OCI-LY7 (cell line): Measurements from ENCODE around the gene CLSTN1. TPM values are rescaled to one million over a fixed set of nuclear protein-coding genes. Genes with fewer than 3 reads are reported as not detected.

ENCODE experiments used
- BruUV-seq: library from RNA; stranded (reverse); fragments of 400-500 nt; replicated peaks from 2 replicates; lab custom pipeline; 2021; lab: Mats Ljungman, UMichigan
- CTCF ChIA-PET: fragments of 300-600 bp; sonication (Branson Sonifier 250); formaldehyde crosslinking; loops from one replicate; lab custom pipeline; 2022; ENCODE audit warnings: antibody characterized with exemption; ENCODE audit not compliant: unreplicated experiment; lab: Charles Lee
- POLR2A ChIA-PET: fragments of 300-600 bp; sonication (Branson Sonifier 250); formaldehyde crosslinking; loops from one replicate; lab custom pipeline; 2022; ENCODE audit warnings: antibody characterized with exemption; lab: Charles Lee
- DNase-seq: peaks from one replicate; pipeline ENCODE4 v3.0.0-alpha.2; 2015; ENCODE audit warnings: low spot score
- H2AFZ ChIP-seq: fragments of 200-600 bp; sonication (generic), shearing (Covaris generic); 2 replicates; pipeline ENCODE4 v1.6.1; 2014; ENCODE audit warnings: mild to moderate bottlenecking, antibody characterized with exemption, low read length, moderate library complexity
- H3K27ac ChIP-seq: fragments of 200-600 bp; sonication (generic); 2 replicates; pipeline ENCODE4 v1.5.1; 2014; ENCODE audit warnings: mixed run types, low read depth, mild to moderate bottlenecking, moderate library complexity, low read length, inconsistent platforms; ENCODE audit not compliant: poor library complexity, severe bottlenecking
- H3K36me3 ChIP-seq: fragments of 200-600 bp; sonication (generic); 2 replicates; pipeline ENCODE4 v1.6.1; 2014; ENCODE audit warnings: mild to moderate bottlenecking, antibody characterized with exemption, low read length, moderate library complexity, mixed read lengths; ENCODE audit not compliant: insufficient read depth
- H3K4me1 ChIP-seq: fragments of 200-600 bp; sonication (generic); 2 replicates; pipeline ENCODE4 v1.5.1; 2014; ENCODE audit warnings: mild to moderate bottlenecking, low read length; ENCODE audit not compliant: insufficient read depth, poor library complexity, severe bottlenecking
- H3K4me2 ChIP-seq: fragments of 200-600 bp; sonication (generic); 2 replicates; pipeline ENCODE4 v1.6.1; 2014; ENCODE audit warnings: mild to moderate bottlenecking, low read length
- H3K4me3 ChIP-seq: fragments of 200-600 bp; sonication (generic); 2 replicates; pipeline ENCODE4 v1.5.1; 2014; ENCODE audit warnings: mild to moderate bottlenecking, low read depth, low read length; ENCODE audit not compliant: poor library complexity, severe bottlenecking
- H3K79me2 ChIP-seq: fragments of 200-600 bp; sonication (generic); 2 replicates; pipeline ENCODE4 v1.6.1; 2016; ENCODE audit warnings: low read depth, mild to moderate bottlenecking, low read length, moderate library complexity, mixed read lengths; ENCODE audit not compliant: insufficient read depth
- H3K9me2 ChIP-seq: fragments of 200-600 bp; sonication (generic); 2 replicates; pipeline ENCODE4 v1.6.1; 2016; ENCODE audit warnings: mild to moderate bottlenecking, low read length, mixed read lengths; ENCODE audit not compliant: insufficient read depth
- H3K9me3 ChIP-seq: fragments of 200-600 bp; sonication (generic); 2 replicates; pipeline ENCODE4 v1.6.1; 2014; ENCODE audit warnings: mild to moderate bottlenecking, mixed run types, low read length, mixed read lengths
- H4K20me1 ChIP-seq: fragments of 200-600 bp; sonication (generic); 2 replicates; pipeline ENCODE4 v1.6.1; 2014; ENCODE audit warnings: mild to moderate bottlenecking, antibody characterized with exemption, low read length, moderate library complexity, mixed read lengths; ENCODE audit not compliant: insufficient read depth
- EZH2phosphoT487 ChIP-seq: fragments of 200-600 bp; sonication (generic); IDR thresholded peaks from 2 replicates; pipeline ENCODE4 v1.6.1; 2018; ENCODE audit warnings: low read depth, borderline replicate concordance, mild to moderate bottlenecking, mixed run types, antibody characterized with exemption, low read length, moderate library complexity, mixed read lengths
- intact Hi-C: fragments of 100-400 bp; cut with micrococcal nuclease; formaldehyde crosslinking; loops from one replicate; pipeline ENCODE4 v1.10.0; 2022; ENCODE audit not compliant: unreplicated experiment
- total RNA-seq, 2 experiments: library from RNA; depleted of rRNA in 1 of 2; stranded (reverse); fragments of >200 nt in 1 of 2; shearing (Covaris generic) in 1 of 2; gene quantifications; 2 replicates each; pipeline ENCODE4 v1.2.3, GENCODE V29; 2014 to 2022
- TF ChIP-seq, protein P1 (sequence below): fragments of 200-600 bp; sonication (generic); conservative IDR thresholded peaks from 2 replicates; pipeline ENCODE4 v1.5.1; 2014; ENCODE audit warnings: mild to moderate bottlenecking, antibody characterized with exemption, low read length, moderate library complexity, mixed read lengths

Gene CLSTN1
- total RNA-seq, 2 experiments from 2014 or later: 58.6 to 124 TPM

DNA sequence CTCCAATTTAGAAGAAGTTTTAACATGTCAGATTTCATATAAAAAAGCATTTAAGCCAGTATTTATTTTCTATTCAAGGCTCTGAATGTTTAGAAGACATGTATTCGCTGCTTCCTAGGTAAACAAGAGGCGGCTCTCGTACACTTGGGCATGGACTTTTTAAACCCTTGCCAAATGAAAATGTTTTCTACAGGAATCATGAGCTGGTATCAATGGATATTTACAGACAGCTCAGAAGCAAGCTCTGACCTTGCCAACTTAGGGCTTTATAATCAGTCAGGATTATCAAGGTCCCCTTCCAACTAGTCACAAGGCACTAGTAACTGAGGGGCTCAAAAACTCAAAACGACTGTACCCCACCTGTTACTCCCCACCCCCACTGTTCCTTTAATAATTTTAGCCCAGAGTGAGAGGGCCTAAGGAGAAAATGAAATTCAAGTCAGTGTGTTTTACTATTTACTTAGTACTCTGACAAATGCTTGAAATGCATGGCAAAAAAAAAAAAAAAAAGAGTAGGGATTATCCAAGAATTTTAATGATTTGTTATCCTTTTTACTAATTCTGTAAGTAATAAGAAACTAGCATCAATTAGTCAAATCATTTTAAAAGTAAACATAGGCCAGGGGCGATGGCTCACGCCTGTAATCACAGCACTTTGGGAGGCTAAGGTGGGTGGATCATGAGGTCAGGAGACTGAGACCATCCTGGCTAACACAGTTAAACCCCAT lies 12.4 kb downstream of the CLSTN1 start:
- POLR2A ChIA-PET: interaction anchor here (0.7 to 1.1 kb wide), 2 partner anchors 10 to 11 kb away, joined by 3 to 5 read pairs; no protein-coding TSS in a partner anchor
- peaks cover 5% of the 10 kb centered on the region; the same call in 1 of the 2 replicates for H4K20me1 ChIP-seq
- CTCF ChIA-PET: no interaction called here

DNA sequence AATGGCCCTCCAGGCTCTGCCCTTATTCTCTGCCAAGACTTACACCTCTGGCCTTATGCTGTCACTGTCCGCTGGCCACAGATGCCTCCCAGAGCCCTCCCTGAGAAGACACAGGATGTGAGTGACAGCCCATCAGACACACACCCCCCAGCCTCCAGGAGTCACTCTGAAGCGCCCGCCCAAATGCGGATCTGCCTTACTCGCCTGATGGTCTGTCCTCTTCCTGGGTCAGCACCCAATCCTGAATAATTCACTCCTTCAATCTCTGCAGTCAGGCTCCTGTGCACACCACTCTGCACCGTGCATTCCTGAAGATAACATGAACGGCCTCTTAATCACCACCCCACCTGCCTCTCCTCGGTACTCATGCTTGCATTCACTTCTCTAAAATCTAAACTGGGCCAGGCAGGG lies 14.7 kb downstream of the CLSTN1 start:
- Histone ChIP-seq H3K36me3 (peaks cover 33% of the 10 kb centered on the region), H3K9me3 (no peaks in the 10 kb centered on the region), H3K4me1 (peaks cover 44% of the 10 kb centered on the region), H3K79me2 (peaks cover 97% of the 10 kb centered on the region), H3K4me3 (no peak overlapping the region), H2AFZ (no peak overlapping the region), H3K27ac (no peak overlapping the region), H3K4me2 (peak overlapping the region; percentile 30; the same call in 1 of the 2 replicates), H4K20me1 (peaks cover 5% of the 10 kb centered on the region; the same call in 1 of the 2 replicates), H3K9me2 (no peaks in the 10 kb centered on the region)
- BruUV-seq: no TSS peak
- intact Hi-C loops: no loop called here
- no peak for TF ChIP-seq EZH2phosphoT487
- TF ChIP-seq, protein P1, sequence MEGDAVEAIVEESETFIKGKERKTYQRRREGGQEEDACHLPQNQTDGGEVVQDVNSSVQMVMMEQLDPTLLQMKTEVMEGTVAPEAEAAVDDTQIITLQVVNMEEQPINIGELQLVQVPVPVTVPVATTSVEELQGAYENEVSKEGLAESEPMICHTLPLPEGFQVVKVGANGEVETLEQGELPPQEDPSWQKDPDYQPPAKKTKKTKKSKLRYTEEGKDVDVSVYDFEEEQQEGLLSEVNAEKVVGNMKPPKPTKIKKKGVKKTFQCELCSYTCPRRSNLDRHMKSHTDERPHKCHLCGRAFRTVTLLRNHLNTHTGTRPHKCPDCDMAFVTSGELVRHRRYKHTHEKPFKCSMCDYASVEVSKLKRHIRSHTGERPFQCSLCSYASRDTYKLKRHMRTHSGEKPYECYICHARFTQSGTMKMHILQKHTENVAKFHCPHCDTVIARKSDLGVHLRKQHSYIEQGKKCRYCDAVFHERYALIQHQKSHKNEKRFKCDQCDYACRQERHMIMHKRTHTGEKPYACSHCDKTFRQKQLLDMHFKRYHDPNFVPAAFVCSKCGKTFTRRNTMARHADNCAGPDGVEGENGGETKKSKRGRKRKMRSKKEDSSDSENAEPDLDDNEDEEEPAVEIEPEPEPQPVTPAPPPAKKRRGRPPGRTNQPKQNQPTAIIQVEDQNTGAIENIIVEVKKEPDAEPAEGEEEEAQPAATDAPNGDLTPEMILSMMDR: no peak
- ChIA-PET POLR2A (interaction anchor here (0.5 to 1.2 kb wide), 2 partner anchors 41 to 201 kb away, joined by 3 read pairs; no protein-coding TSS in a partner anchor), CTCF (no interaction called here)
- peak; percentile 50 for DNase-seq

More for the DNA sequence above, 12.4 kb downstream of the CLSTN1 start:
- peaks cover 97% of the 10 kb centered on the region for H3K79me2 ChIP-seq
- H3K4me2 ChIP-seq: no peak overlapping the region
- intact Hi-C loops: no loop called here
- no peak overlapping the region for H3K27ac ChIP-seq
- H3K36me3 ChIP-seq: peaks cover 38% of the 10 kb centered on the region
- no peak for DNase-seq
- no peak overlapping the region for H2AFZ ChIP-seq
- TF ChIP-seq, protein P1: no peak
- TF ChIP-seq EZH2phosphoT487: no peak
- H3K4me3 ChIP-seq: no peak overlapping the region
- H3K4me1 ChIP-seq: peaks cover 47% of the 10 kb centered on the region
- no peaks in the 10 kb centered on the region for H3K9me2 ChIP-seq
- TSS peak; percentile 9 for BruUV-seq
- H3K9me3 ChIP-seq: no peaks in the 10 kb centered on the region

DNA sequence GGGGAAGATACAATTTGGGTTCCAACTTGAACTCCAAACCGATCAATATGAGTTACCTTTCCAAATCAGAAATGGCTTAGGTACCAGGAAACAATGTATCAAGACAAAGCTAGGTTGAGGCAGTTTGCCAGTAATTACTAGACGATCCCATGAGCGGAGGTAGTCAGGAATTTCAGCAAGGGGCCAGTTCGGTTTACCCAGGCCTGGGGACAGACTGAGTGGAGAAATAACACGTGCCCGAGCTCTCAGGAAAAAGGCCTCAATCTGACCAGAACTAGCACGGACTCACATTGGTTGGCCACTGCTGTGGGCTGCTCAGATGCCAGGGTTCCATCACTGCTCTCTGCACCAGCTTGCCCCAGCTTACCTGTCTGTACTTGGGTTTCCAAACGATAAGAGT lies 15.3 kb downstream of the CLSTN1 start:
- ChIA-PET POLR2A (interaction anchor here (0.5 kb wide), 1 partner anchor 201 kb away, joined by 3 read pairs; no protein-coding TSS in a partner anchor), CTCF (no interaction called here)
- H3K36me3 ChIP-seq: peaks cover 32% of the 10 kb centered on the region
- H2AFZ ChIP-seq: no peak overlapping the region
- peaks cover 5% of the 10 kb centered on the region; the same call in 1 of the 2 replicates for H4K20me1 ChIP-seq
- no peaks in the 10 kb centered on the region for H3K9me3 ChIP-seq
- DNase-seq: no peak
- no peaks in the 10 kb centered on the region for H3K9me2 ChIP-seq
- no peak overlapping the region for H3K27ac ChIP-seq
- H3K4me1 ChIP-seq: peaks cover 40% of the 10 kb centered on the region
- no peak overlapping the region for H3K4me3 ChIP-seq
- H3K79me2 ChIP-seq: peaks cover 97% of the 10 kb centered on the region
- no TSS peak for BruUV-seq
- TF ChIP-seq EZH2phosphoT487: no peak
- TF ChIP-seq, protein P1: no peak
- no peak overlapping the region for H3K4me2 ChIP-seq
- intact Hi-C loops: no loop called here
